ENCODE measurements around the gene ELMOD1.

The ELMOD1 gene

GRCh38 chr11:107625685-107625989 is 34.7 kb downstream of the ELMOD1 start:
- no peak overlapping the region for H3K4me3 ChIP-seq (ENCODE audit: low read depth, low read length)
- no peak for TF ChIP-seq CTCF (IDR thresholded peaks at IDR 0.05; ENCODE audit: low read depth, low read length, missing control alignments)
- DNase-seq (ENCODE audit: low read depth): no peak
- in situ Hi-C loops (cut with HindIII; ENCODE audit: low sequenced_read_pairs): no loop called here

GRCh38 chr11:107631043-107631442 is 40.1 kb downstream of the ELMOD1 start:
- H3K4me3 ChIP-seq (ENCODE audit: low read depth, low read length): no peak overlapping the region
- no peak for TF ChIP-seq CTCF (IDR thresholded peaks at IDR 0.05; ENCODE audit: low read depth, low read length, missing control alignments)
- in situ Hi-C loops (cut with HindIII; ENCODE audit: low sequenced_read_pairs): no loop called here
- DNase-seq (ENCODE audit: low read depth): no peak

GRCh38 chr11:107631931-107632330 is 41.0 kb downstream of the ELMOD1 start:
- in situ Hi-C loops (cut with HindIII; ENCODE audit: low sequenced_read_pairs): no loop called here
- no peak for DNase-seq (ENCODE audit: low read depth)

GRCh38 chr11:107646783-107647182 is 55.8 kb downstream of the ELMOD1 start:
- in situ Hi-C loops (cut with HindIII; ENCODE audit: low sequenced_read_pairs): no loop called here
- H3K4me3 ChIP-seq (ENCODE audit: low read depth, low read length): no peak overlapping the region
- DNase-seq (ENCODE audit: low read depth): no peak
- no peak for TF ChIP-seq CTCF (IDR thresholded peaks at IDR 0.05; ENCODE audit: low read depth, low read length, missing control alignments)

More at GRCh38 chr11:107631931-107632330, 41.0 kb downstream of the ELMOD1 start:
- no peak overlapping the region for H3K4me3 ChIP-seq (ENCODE audit: low read depth, low read length)
- no peak for TF ChIP-seq CTCF (IDR thresholded peaks at IDR 0.05; ENCODE audit: low read depth, low read length, missing control alignments)

- DNase-seq (ENCODE audit: low read depth): no peak
- no peak for TF ChIP-seq CTCF (IDR thresholded peaks at IDR 0.05; ENCODE audit: low read depth, low read length, missing control alignments)
- in situ Hi-C loops (cut with HindIII; ENCODE audit: low sequenced_read_pairs): no loop called here
- H3K4me3 ChIP-seq (ENCODE audit: low read depth, low read length): no peak overlapping the region
Observed at GRCh38 chr11:107648242-107648641, 57.3 kb downstream of the ELMOD1 start.

GRCh38 chr11:107651672-107652071 is 60.7 kb downstream of the ELMOD1 start:
- TF ChIP-seq CTCF (IDR thresholded peaks at IDR 0.05; ENCODE audit: low read depth, low read length, missing control alignments): no peak
- no peak for DNase-seq (ENCODE audit: low read depth)
- in situ Hi-C loops (cut with HindIII; ENCODE audit: low sequenced_read_pairs): loop anchor here (5.0 kb wide), 1 partner anchor 34 kb away; no protein-coding TSS in a partner anchor
- H3K4me3 ChIP-seq (ENCODE audit: low read depth, low read length): no peak overlapping the region

- TF ChIP-seq CTCF (IDR thresholded peaks at IDR 0.05; ENCODE audit: low read depth, low read length, missing control alignments): no peak
- in situ Hi-C loops (cut with HindIII; ENCODE audit: low sequenced_read_pairs): loop anchor here (5.0 kb wide), 1 partner anchor 36 kb away; no protein-coding TSS in a partner anchor
- H3K4me3 ChIP-seq (ENCODE audit: low read depth, low read length): no peak overlapping the region
- no peak for DNase-seq (ENCODE audit: low read depth)
Observed at GRCh38 chr11:107653076-107653475, 62.1 kb downstream of the ELMOD1 start.

All from astrocyte of the cerebellum (primary cell).